Mammary epithelial cell (primary cell): ENCODE data around the gene CFAP45.

Experiments
- EZH2 ChIP-seq: IDR thresholded peaks from 2 replicates; pipeline ENCODE4 v1.6.1; 2012; ENCODE audit warnings: low read length, inconsistent platforms, borderline replicate concordance
- TF ChIP-seq, protein P1 (sequence below), 2 donors: IDR thresholded peaks in 1 of 2; conservative IDR thresholded peaks in 1 of 2; 2 replicates each; pipeline ENCODE4 v1.5.1; 2011 to 2012; ENCODE audit warnings: inconsistent platforms in 2 of 2, low read length in 2 of 2, mild to moderate bottlenecking in 2 of 2, control low read depth in 1 of 2, low read depth in 1 of 2; ENCODE audit not compliant: insufficient read depth in 1 of 2; ENCODE audit errors: extremely low read depth in 1 of 2

DNA sequence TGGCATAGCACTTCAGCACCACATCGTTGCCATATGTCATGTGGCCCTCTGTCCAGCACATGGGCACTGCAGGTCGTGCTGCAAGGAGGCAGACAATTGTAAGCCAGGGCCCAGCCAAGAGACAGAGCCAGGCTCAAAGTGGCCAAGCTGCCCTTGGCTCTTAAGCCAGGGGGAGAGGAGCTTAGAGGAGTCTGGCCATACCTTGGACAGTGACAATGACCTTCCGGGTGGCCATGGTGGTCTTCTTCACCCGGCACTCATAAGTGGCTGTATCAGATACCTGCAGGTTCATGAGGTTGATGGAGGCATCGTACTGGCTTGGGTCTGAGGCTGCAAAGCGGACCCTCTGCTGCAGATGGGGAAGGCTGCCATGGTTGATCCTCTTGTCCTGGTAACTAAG, 42.1 kb downstream of the CFAP45 start:
- TF ChIP-seq, protein P1, sequence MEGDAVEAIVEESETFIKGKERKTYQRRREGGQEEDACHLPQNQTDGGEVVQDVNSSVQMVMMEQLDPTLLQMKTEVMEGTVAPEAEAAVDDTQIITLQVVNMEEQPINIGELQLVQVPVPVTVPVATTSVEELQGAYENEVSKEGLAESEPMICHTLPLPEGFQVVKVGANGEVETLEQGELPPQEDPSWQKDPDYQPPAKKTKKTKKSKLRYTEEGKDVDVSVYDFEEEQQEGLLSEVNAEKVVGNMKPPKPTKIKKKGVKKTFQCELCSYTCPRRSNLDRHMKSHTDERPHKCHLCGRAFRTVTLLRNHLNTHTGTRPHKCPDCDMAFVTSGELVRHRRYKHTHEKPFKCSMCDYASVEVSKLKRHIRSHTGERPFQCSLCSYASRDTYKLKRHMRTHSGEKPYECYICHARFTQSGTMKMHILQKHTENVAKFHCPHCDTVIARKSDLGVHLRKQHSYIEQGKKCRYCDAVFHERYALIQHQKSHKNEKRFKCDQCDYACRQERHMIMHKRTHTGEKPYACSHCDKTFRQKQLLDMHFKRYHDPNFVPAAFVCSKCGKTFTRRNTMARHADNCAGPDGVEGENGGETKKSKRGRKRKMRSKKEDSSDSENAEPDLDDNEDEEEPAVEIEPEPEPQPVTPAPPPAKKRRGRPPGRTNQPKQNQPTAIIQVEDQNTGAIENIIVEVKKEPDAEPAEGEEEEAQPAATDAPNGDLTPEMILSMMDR (conservative IDR thresholded peaks at IDR 0.05 in 1 of 2, IDR thresholded peaks at IDR 0.05 in 1 of 2; ENCODE audit: extremely low read depth in 1 of 2, insufficient read depth in 1 of 2, low read depth in 1 of 2, low read length in 2 of 2): no peak
- no peak for TF ChIP-seq EZH2
